T47D (cell line): ENCODE results near the gene MCCC2.
"Not testable (repeated sequence)": the region's sequence is repeated elsewhere in the genome, so short reads cannot be mapped to it uniquely, and the experiment has no call there.

Source experiments
- DNase-seq, 2 experiments: peaks; one replicate each; pipeline versions ENCODE4 v3.0.0 to v3.0.0-alpha.2; 2011 to 2012; ENCODE audit warnings: low read depth in 1 of 2, low spot score in 1 of 2
- JUND ChIP-seq: IDR thresholded peaks from 2 replicates; pipeline ENCODE4 v1.6.1; 2012; ENCODE audit warnings: low read depth
- in situ Hi-C: cut with HindIII; loops from 2 replicates; pipeline ENCODE4 v1.10.0; 2016; ENCODE audit warnings: low sequenced_read_pairs, low pct_unique_long_range_greater_than_20kb

Gene MCCC2

DNA sequence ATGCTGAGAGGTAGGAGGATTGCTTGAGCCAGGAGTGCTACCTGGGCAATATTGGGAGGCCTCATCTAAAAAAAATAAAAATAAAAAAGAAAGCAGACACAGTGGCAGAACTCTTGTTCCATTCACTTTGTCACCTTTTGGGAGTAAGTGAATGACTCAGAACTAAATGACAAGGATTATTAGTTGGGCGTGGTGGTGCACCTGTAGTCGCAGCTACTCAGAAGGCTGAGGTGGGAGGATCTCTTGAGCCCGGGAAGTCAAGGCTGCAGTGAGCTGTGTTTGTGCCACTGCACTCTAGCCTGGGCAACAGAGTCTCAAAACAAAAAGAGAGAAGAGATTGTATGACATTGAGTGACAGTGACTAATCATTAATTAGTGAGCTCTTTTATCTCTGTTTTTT is 34.1 kb downstream of the MCCC2 start:
- no peak for DNase-seq
- no peak for TF ChIP-seq JUND
- in situ Hi-C loops: no loop called here

GRCh38 chr5:71621741-71622140 is 34.6 kb downstream of the MCCC2 start:
- no peak for DNase-seq
- TF ChIP-seq JUND: no peak
- in situ Hi-C loops: no loop called here

GRCh38 chr5:71623221-71623794 is 36.2 kb downstream of the MCCC2 start:
- DNase-seq: no peak
- TF ChIP-seq JUND: no peak
- in situ Hi-C loops: no loop called here

DNA sequence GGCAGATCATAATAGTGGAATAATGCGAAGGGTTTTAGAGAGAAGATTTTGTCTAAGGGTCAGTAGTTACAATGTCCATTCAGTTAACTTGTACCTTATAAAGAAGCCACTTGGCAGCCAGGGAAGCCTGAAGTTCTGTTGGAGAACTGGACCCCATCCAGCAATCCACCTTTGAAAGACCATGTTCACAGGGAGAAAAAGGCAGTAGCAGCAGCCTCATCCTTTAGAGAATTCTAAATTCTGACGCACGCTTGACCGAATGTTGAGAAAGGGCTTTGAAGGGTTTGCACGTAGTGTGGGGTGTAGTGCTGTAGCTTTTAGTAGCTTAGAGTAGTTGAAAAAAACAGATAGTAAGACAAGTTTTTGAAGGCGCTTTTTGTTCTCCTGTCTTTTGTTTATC is 42.8 kb downstream of the MCCC2 start:
- in situ Hi-C loops: no loop called here
- no peak for DNase-seq
- TF ChIP-seq JUND: no peak

- peak in 1 of 2 experiments; percentile 80 for DNase-seq
- no peak for TF ChIP-seq JUND
- in situ Hi-C loops: no loop called here
These were observed 43.9 kb downstream of the MCCC2 start for GRCh38 chr5:71631070-71631469.

DNA sequence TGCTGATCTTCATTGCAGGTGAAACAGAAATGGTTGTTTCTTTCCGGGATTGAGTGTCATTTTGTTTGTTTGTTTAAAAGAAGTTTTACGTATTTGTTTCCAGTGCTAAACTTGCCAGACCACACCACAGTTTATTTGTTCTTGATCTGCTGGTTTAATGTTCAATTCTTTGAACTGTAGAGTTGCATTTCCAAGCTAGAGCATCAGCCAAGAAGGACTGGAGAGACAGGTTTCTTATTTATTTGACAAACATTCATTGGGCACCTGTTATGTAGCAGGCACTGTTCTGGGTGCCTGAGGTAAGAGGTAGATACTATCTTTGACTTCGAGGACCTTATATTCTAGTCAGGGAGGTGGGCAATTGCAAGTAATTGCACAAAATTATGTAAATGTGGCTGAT is 45.0 kb downstream of the MCCC2 start:
- in situ Hi-C loops: no loop called here
- peak; percentile 49 to 93 for DNase-seq
- TF ChIP-seq JUND: peak; percentile 49; the same call in 1 of the 2 replicates

- DNase-seq: no peak
- TF ChIP-seq JUND: no peak
- in situ Hi-C loops: no loop called here
These were observed 46.4 kb downstream of the MCCC2 start for GRCh38 chr5:71633255-71634155.

GRCh38 chr5:71637133-71637532 is 50.0 kb downstream of the MCCC2 start:
- no peak for DNase-seq
- no peak for TF ChIP-seq JUND
- in situ Hi-C loops: no loop called here

DNA sequence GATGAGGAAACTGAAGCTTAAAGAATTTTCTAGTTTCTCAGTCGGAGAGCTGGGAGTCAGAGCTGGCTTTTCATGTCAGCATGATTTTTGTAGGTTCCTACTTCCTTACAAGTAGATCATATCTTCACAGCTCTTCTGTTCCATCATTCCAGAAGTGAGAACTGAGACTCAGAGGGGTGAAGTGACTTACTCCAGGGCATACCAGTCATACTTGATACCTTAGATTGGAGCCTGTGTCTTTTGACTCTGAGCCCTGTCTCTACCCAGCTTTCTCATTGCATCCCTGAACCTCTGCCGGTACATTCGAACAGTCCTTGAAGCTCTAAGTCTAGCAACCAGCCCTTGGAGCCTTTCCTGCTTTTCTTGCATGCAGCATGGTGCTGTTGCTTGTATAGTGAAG is 53.3 kb downstream of the MCCC2 start:
- DNase-seq: no peak
- in situ Hi-C loops: no loop called here

GRCh38 chr5:71645030-71645429 is 57.9 kb downstream of the MCCC2 start:
- TF ChIP-seq JUND: no peak
- in situ Hi-C loops: no loop called here
- DNase-seq: no peak

More for the DNA sequence above, 53.3 kb downstream of the MCCC2 start:
- no peak for TF ChIP-seq JUND

- in situ Hi-C loops, DNase-seq: not testable (repeated sequence)
These were observed 63.8 kb downstream of the MCCC2 start for GRCh38 chr5:71650940-71651339.

GRCh38 chr5:71651579-71651978 is 64.4 kb downstream of the MCCC2 start:
- DNase-seq: no peak
- no peak for TF ChIP-seq JUND
- in situ Hi-C loops: no loop called here

DNA sequence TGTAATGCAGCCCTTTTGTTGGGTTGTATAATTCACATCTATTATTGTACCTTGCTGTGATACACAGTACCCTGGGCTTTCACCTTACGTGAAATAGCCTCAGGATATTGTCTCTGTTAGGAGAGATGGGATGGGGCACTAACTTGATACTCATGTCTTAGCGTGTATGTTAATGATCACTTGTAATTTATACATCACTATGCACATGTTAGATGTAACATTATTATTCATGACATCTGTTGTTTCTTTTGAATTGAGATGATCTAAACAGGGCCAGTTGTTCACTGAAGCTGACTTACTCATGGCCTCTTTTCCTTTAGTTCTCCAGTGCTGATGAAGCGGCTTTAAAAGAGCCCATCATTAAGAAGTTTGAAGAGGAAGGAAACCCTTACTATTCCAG is 65.2 kb downstream of the MCCC2 start:
- no peak for DNase-seq
- TF ChIP-seq JUND: no peak
- in situ Hi-C loops: no loop called here
